GM10266 (cell line): ENCODE data around the gene MAPK12.

Source experiments
- DNase-seq: peaks from one replicate; pipeline ENCODE4 v3.0.0; 2012; ENCODE audit errors: extremely low spot score
- TF ChIP-seq, protein P1 (sequence below): IDR thresholded peaks from 2 replicates; pipeline ENCODE4 v1.5.1; 2012; ENCODE audit warnings: mild to moderate bottlenecking, low read depth; ENCODE audit not compliant: control insufficient read depth, insufficient read depth; ENCODE audit errors: missing control alignments

The MAPK12 gene

DNA sequence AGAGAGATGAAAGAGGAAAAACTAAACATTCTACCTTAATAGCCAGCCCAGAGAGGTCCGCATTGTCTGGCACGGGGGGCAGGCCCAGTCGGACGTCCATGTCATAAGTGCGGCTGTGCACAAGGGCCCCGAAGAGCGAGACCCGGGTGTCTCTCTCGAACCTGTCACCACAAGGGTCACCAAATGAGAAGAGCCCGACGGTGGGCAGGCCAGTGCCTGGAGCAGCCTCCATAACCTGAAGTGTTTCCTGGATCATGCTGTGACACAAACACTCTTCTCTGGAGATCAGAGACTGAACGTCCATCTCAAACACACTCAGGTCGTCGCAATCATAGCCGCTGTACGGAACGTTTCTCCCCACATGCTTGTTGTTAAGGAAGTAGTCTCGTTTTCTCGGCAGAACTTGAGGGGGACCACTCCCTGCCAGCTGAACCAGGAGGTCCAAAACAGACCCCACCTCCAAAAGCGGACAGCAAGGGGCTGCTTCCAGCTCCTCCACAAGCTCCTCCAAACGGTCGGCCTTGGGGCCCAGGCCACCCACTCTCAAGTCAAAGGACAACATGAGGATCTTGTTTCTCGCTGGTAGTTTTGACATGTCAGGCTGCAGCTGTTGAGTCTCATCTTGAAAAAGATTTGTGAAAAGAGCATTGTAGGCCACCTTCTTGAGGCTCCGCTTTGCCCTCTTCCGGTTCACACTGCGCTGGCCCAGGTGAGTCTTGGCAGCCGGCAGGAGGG, 17.6 kb downstream of the MAPK12 start:
- DNase-seq, result no peak
- TF ChIP-seq, protein P1, sequence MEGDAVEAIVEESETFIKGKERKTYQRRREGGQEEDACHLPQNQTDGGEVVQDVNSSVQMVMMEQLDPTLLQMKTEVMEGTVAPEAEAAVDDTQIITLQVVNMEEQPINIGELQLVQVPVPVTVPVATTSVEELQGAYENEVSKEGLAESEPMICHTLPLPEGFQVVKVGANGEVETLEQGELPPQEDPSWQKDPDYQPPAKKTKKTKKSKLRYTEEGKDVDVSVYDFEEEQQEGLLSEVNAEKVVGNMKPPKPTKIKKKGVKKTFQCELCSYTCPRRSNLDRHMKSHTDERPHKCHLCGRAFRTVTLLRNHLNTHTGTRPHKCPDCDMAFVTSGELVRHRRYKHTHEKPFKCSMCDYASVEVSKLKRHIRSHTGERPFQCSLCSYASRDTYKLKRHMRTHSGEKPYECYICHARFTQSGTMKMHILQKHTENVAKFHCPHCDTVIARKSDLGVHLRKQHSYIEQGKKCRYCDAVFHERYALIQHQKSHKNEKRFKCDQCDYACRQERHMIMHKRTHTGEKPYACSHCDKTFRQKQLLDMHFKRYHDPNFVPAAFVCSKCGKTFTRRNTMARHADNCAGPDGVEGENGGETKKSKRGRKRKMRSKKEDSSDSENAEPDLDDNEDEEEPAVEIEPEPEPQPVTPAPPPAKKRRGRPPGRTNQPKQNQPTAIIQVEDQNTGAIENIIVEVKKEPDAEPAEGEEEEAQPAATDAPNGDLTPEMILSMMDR, result no peak

DNA sequence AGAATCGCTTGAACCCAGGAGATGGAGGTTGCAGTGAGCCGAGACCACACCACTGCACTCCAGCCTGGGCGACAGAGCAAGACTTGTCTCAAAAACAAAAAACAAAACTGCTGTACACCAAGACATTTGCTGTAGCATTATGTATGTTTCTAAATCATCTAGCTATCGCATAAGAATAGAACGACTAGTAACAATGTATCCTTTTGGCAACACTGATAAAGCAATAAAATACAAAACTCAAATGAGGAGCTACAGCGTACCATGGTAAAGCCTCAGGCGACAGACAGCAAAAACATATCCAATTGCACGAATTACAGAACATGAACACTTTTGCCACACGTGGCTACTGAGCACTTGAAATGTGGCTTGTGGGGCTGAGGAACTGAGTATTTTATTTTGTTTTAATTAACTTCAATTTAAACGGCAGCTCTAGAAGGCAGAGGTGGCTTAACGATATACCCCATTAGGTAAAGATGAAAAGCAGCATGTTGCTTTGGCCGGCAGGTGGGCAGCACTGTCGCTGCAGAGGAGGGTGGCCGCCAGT, 19.0 kb downstream of the MAPK12 start:
- TF ChIP-seq, protein P1, result no peak
- no peak for DNase-seq

DNA sequence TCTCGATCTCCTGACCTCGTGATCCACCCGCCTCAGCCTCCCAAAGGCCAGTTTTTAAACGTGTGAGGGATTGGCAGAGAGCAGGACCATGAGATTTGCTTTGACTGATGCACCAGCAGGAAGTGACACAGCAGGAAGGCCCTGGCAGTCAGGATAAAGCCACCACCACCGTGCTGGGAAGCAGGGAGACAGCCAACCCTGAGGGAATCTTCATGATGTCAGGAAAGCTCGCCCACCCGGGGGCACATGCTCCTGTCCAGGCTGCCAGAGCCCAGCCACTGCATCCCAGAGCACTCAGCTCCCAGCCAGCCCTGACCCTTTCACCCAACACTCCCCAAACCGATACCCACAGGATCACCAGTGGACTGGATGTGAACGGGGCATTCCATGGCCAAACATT, 22.7 kb downstream of the MAPK12 start:
- TF ChIP-seq, protein P1, result no peak
- DNase-seq, result no peak

DNA sequence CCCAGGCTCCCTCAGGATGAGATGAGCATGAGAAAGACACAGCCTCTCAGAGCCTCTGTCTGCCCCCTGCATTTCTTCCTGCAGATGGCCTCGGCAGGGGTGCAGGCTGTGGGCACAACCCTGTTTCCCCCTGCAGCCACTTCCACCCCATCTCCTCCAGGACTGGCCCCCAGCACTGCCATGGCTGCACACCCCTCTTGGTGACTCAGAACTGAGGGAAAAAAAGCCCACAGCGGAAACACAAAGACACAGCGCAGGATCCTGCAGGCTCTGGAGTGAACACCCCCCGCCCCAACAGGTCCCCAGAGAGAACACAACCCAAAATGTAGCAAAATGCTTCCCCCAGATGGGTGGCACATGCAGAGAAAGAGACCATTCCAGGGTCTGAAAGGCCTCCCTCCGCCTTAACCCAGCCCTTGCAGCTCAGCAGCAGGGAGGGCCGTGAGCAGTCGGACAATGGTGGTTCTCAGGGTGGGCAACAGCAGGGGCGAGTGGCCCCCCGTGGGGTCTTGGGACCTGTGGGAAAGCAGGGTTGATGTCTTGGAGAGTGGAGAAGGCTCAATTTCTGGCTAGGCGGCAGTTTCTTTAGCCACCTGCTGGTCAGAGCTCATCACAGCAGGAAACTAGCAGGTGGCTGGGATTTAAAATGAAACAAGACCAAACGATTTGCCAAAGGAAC, 24.6 kb downstream of the MAPK12 start:
- TF ChIP-seq, protein P1, result peak; percentile 49
- no peak for DNase-seq

DNA sequence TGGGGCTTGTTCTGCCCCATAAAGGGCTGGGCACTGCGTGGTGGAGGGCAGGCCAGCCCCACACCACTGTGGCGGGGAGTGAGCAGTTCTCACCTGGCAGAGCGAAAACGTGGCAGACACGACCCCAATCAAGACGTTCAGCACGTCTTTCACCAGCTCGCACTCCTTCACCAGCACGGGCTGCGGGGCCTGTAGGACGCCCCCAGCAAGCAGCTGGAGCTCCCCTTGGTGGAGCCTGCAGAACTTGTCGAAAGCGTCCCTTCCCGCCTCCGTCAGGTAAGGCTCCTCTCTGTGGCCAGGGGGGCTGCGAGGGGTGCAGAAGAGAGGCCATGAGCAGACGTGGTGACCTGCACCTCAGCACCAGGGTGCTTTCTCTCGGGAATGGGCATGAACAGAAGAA, 28.3 kb downstream of the MAPK12 start:
- TF ChIP-seq, protein P1, result no peak
- DNase-seq, result no peak

DNA sequence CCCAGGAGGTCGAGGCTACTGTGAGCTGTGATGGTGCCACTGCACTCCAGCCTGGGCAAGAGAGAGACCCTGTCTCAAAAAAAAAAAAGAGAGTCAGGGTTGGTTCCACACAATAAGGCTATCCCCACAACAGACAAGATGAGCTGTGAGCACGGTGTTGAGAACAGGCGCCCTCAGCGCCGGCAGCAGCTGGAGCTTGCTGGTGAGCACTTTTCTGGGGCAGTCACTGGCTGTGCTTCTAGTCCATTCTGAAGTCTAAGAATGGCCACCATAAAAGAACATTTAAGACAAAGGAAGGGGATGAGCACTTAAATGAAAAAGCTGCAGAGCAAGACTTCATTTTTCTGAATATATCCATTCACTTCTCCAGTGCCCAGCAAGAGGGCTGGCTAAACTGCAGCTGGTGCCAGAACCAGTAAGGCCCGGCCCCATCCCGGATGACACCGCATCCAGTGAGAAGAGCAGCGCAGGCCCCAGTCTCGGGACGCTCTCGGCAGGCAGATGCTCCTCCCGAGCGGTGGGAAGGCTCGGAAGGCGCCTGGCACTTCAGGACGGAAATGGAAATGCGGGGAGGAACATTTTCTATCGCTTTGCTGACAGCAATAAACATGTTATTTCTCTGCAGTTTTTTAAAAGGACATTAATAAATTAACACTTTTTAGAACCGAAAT, 28.9 kb downstream of the MAPK12 start:
- TF ChIP-seq, protein P1, result no peak
- no peak for DNase-seq
